CD14-positive monocyte (primary cell): ENCODE results near the gene DDA1. TPM values are rescaled to one million over a fixed set of nuclear protein-coding genes. Genes with fewer than 3 reads are reported as not detected.

Experiments used
- DNase-seq, 3 donors: peaks; one replicate each; pipeline ENCODE4 v3.0.0-alpha.2; 2011 to 2022
- H2AFZ ChIP-seq: 2 replicates; pipeline ENCODE4 v1.6.0; 2012; ENCODE audit warnings: mild to moderate bottlenecking, low read depth, low read length, inconsistent platforms; ENCODE audit not compliant: insufficient read depth, poor library complexity, severe bottlenecking
- H3K27ac ChIP-seq, 2 donors: 1 replicate in 1 of 2; 2 replicates in 1 of 2; pipeline ENCODE4 v1.5.1; 2012 to 2013; ENCODE audit warnings: low read length in 2 of 2, control low read depth in 1 of 2, inconsistent platforms in 1 of 2, low read depth in 1 of 2, mild to moderate bottlenecking in 1 of 2
- H3K27me3 ChIP-seq, 2 donors: one replicate each; pipeline versions ENCODE4 v1.6.0 to v1.6.1; 2011 to 2013; ENCODE audit warnings: low read length in 2 of 2; ENCODE audit not compliant: control insufficient read depth in 2 of 2, insufficient read depth in 2 of 2
- H3K36me3 ChIP-seq, 2 donors: replicated peaks in 1 of 2; 1 replicate in 1 of 2; 2 replicates in 1 of 2; pipeline versions ENCODE4 v1.5.1 to v1.6.1; 2012 to 2013; ENCODE audit warnings: low read length in 2 of 2, control low read depth in 1 of 2, inconsistent platforms in 1 of 2, mild to moderate bottlenecking in 1 of 2; ENCODE audit not compliant: insufficient read depth in 2 of 2, control insufficient read depth in 1 of 2
- H3K4me1 ChIP-seq, 2 donors: 1 replicate in 1 of 2; 2 replicates in 1 of 2; pipeline versions ENCODE4 v1.5.1 to v1.6.1; 2012 to 2013; ENCODE audit warnings: low read length in 2 of 2, control low read depth in 1 of 2, inconsistent platforms in 1 of 2, mild to moderate bottlenecking in 1 of 2, moderate library complexity in 1 of 2; ENCODE audit not compliant: insufficient read depth in 2 of 2, control insufficient read depth in 1 of 2
- H3K4me2 ChIP-seq: replicated peaks from 2 replicates; pipeline ENCODE3; 2012; ENCODE audit warnings: low read length, moderate library complexity, mild to moderate bottlenecking; ENCODE audit not compliant: poor library complexity, severe bottlenecking; ENCODE audit errors: extremely low read depth
- H3K4me3 ChIP-seq, 3 experiments: fragments of 200-600 bp in 1 of 3; sonication (generic) in 1 of 3; replicated peaks in 1 of 3; 1 replicate in 2 of 3; 2 replicates in 1 of 3; pipeline ENCODE4 v1.5.1; 2011 to 2013; ENCODE audit warnings: low read length in 3 of 3, mild to moderate bottlenecking in 3 of 3, control low read depth in 2 of 3, low read depth in 2 of 3, inconsistent platforms in 1 of 3, moderate library complexity in 1 of 3
- H3K79me2 ChIP-seq: 2 replicates; pipeline ENCODE4 v1.6.0; 2012; ENCODE audit warnings: mild to moderate bottlenecking, control low read depth, inconsistent platforms, low read length, moderate library complexity; ENCODE audit not compliant: insufficient read depth
- H3K9ac ChIP-seq: 2 replicates; pipeline ENCODE4 v1.6.0; 2017; ENCODE audit warnings: low read length, mild to moderate bottlenecking; ENCODE audit not compliant: insufficient read depth, poor library complexity, severe bottlenecking
- H3K9me3 ChIP-seq, 2 donors: replicated peaks in 1 of 2; 1 replicate in 1 of 2; 2 replicates in 1 of 2; pipeline versions ENCODE4 v1.5.1 to v1.6.1; 2012 to 2013; ENCODE audit warnings: low read length in 2 of 2, control low read depth in 1 of 2; ENCODE audit not compliant: control insufficient read depth in 1 of 2, insufficient read depth in 1 of 2
- H4K20me1 ChIP-seq: 2 replicates; pipeline ENCODE4 v1.6.0; 2012; ENCODE audit warnings: mild to moderate bottlenecking, low read length, control low read depth, moderate library complexity; ENCODE audit not compliant: insufficient read depth
- H3K27ac Mint-ChIP-seq, 7 donors: one replicate each; pipeline ENCODE4 v1.8.0; 2020; ENCODE audit warnings: mild to moderate bottlenecking in 7 of 7, mixed read lengths in 7 of 7, moderate library complexity in 6 of 7, inconsistent platforms in 2 of 7
- H3K27me3 Mint-ChIP-seq, 3 donors: one replicate each; pipeline ENCODE4 v1.8.0; 2021 to 2022; ENCODE audit warnings: low read depth in 3 of 3, mild to moderate bottlenecking in 3 of 3, mixed read lengths in 3 of 3, moderate library complexity in 3 of 3, inconsistent platforms in 1 of 3
- H3K36me3 Mint-ChIP-seq, 2 donors: one replicate each; pipeline ENCODE4 v1.8.0; 2020; ENCODE audit warnings: mixed read lengths in 2 of 2, inconsistent platforms in 1 of 2, mild to moderate bottlenecking in 1 of 2
- H3K4me1 Mint-ChIP-seq: one replicate; pipeline ENCODE4 v1.8.0; 2020; ENCODE audit warnings: mild to moderate bottlenecking, mixed read lengths
- H3K4me3 Mint-ChIP-seq, 2 donors: one replicate each; pipeline ENCODE4 v1.8.0; 2020; ENCODE audit warnings: mild to moderate bottlenecking in 2 of 2, mixed read lengths in 2 of 2, moderate library complexity in 1 of 2
- H3K9me3 Mint-ChIP-seq, 7 donors: one replicate each; pipeline ENCODE4 v1.8.0; 2020 to 2022; ENCODE audit warnings: mixed read lengths in 7 of 7, mild to moderate bottlenecking in 6 of 7, moderate library complexity in 6 of 7, inconsistent platforms in 2 of 7
- CTCF ChIP-seq: fragments of 200-600 bp; IDR thresholded peaks from one replicate; pipeline ENCODE4 v1.8.0; 2022; ENCODE audit warnings: antibody characterized with exemption, mild to moderate bottlenecking
- WGBS: methylation state at CpG from one replicate; pipeline ENCODE4 v1.1.5; 2013; ENCODE audit warnings: missing lambda C conversion rate; ENCODE audit not compliant: insufficient coverage; 5-methylcytosine and 5-hydroxymethylcytosine counted together
- intact Hi-C, 2 donors: fragments of 100-400 bp; cut with micrococcal nuclease; formaldehyde crosslinking; loops; one replicate each; pipeline versions ENCODE4 v1.15.0 to v1.15.1; 2023
- polyA plus RNA-seq, 3 donors: library from polyadenylated mRNA; depleted of rRNA in 1 of 3; unstranded in 2 of 3; stranded (reverse) in 1 of 3; fragments of 300-500 nt in 2 of 3; fragments of >200 nt in 1 of 3; fragmentation: Illumina TruSeq in 2 of 3; gene quantifications; 1 replicate in 2 of 3; 2 replicates in 1 of 3; pipeline ENCODE4 v1.2.3, GENCODE V29; 2012 to 2021

DDA1 gene
- polyA plus RNA-seq, 3 donors = 22.5 to 49.5 (median 23.8) TPM

- intact Hi-C loops = loop anchor here (1.0 to 5.0 kb wide), 2 partner anchors 40 to 41 kb away; no protein-coding TSS in a partner anchor
- WGBS = 23% methylated on average over 15 of the region's 24 CpGs
- Histone ChIP-seq H3K27me3 (peaks cover 0 to 19% of the 10 kb centered on the region in 2 donors), H3K79me2 (no peaks in the 10 kb centered on the region), H4K20me1 (no peaks in the 10 kb centered on the region), H3K27ac (no peak overlapping the region), H3K4me3 (no peak overlapping the region), H2AFZ (no peak overlapping the region), H3K9me3 (no peaks in the 10 kb centered on the region), H3K4me2 (no peak overlapping the region), H3K4me1 (peaks cover 4 to 5% of the 10 kb centered on the region in 2 donors), H3K36me3 (peaks cover 4% of the 10 kb centered on the region in 2 donors), H3K9ac (no peak overlapping the region)
- peaks cover 9% of the 10 kb centered on the region for H3K4me1 Mint-ChIP-seq
- H3K27ac Mint-ChIP-seq = peak overlapping the region in 1 of 7 donors; percentile 58
- peaks cover 15 to 39% (median 30%) of the 10 kb centered on the region in 3 donors for H3K27me3 Mint-ChIP-seq
- no peaks in the 10 kb centered on the region for H3K9me3 Mint-ChIP-seq
- no peak overlapping the region for H3K4me3 Mint-ChIP-seq
- peaks cover 7 to 13% of the 10 kb centered on the region in 2 donors for H3K36me3 Mint-ChIP-seq
- peak; percentile 98 for TF ChIP-seq CTCF
- peak; percentile 55 to 72 (median 66) for DNase-seq
Measured at GRCh38 chr19:17346109-17346671, 36.8 kb downstream of the DDA1 start.

GRCh38 chr19:17347361-17347760 lies 38.0 kb downstream of the DDA1 start:
- Histone ChIP-seq H3K79me2 (no peaks in the 10 kb centered on the region), H3K9ac (no peak overlapping the region), H4K20me1 (no peaks in the 10 kb centered on the region), H3K9me3 (no peaks in the 10 kb centered on the region), H3K4me2 (no peak overlapping the region), H3K4me3 (no peak overlapping the region), H3K4me1 (peaks cover 5 to 6% of the 10 kb centered on the region in 2 donors), H3K36me3 (no peaks in the 10 kb centered on the region), H3K27me3 (peaks cover 0 to 19% of the 10 kb centered on the region in 2 donors), H2AFZ (no peak overlapping the region), H3K27ac (no peak overlapping the region)
- Mint-ChIP-seq H3K27me3 (peaks cover 16 to 47% (median 38%) of the 10 kb centered on the region in 3 donors), H3K9me3 (peaks cover 0 to 3% (median 0%) of the 10 kb centered on the region in 7 donors), H3K36me3 (peaks cover 2 to 6% of the 10 kb centered on the region in 2 donors), H3K4me3 (no peak overlapping the region), H3K4me1 (peaks cover 14% of the 10 kb centered on the region), H3K27ac (no peak overlapping the region)
- no peak for TF ChIP-seq CTCF
- no peak for DNase-seq
- WGBS = 40% methylated on average over 1 of the region's 6 CpGs
- intact Hi-C loops = loop anchor here in 1 of 2 donors (5.0 kb wide), 1 partner anchor 40 kb away; no protein-coding TSS in a partner anchor
